ENCODE results near the gene MAP3K20. TPM values are rescaled to one million over a fixed set of nuclear protein-coding genes. Genes with fewer than 3 reads are reported as not detected.

MAP3K20 gene
- total and polyA plus RNA-seq, 2 experiments from 2014 or later = 7.6 to 9.6 TPM

DNA sequence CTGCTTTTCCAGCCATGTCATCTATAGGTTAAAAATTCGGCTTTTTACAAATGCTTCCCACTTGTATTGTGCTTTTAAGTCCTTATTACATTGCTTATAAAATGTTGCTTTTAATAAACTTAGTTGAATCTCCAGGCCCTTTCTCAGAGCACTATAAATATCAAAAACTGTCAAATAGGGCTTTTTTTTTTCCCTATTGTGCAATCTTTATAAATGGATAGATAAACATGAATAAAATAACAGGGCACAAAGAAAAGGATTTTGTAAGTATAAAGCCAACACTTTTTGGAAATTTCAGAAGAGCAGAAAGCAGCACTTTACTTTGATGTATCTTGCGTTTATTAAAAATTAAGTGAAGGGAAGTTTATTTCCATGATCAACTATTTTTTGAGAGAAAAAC, 171.5 kb downstream of the MAP3K20 start:
- Histone ChIP-seq H4K20me1 (replicated peaks; ENCODE audit: insufficient read depth) (no peaks in the 10 kb centered on the region), H3K36me3 (ENCODE audit: insufficient read depth) (no peaks in the 10 kb centered on the region), H3K4me3 (no peak overlapping the region), H3K9me2 (ENCODE audit: insufficient read depth) (no peaks in the 10 kb centered on the region), H3K4me2 (no peak overlapping the region), H3K27ac (ENCODE audit: low read depth) (no peak overlapping the region), H2AFZ (no peak overlapping the region), H3K4me1 (ENCODE audit: insufficient read depth) (peaks cover 31% of the 10 kb centered on the region), H3K27me3 (ENCODE audit: insufficient read depth) (no peaks in the 10 kb centered on the region), H3K79me2 (replicated peaks; ENCODE audit: insufficient read depth) (no peaks in the 10 kb centered on the region), H3F3A (replicated peaks; ENCODE audit: low read depth) (no peaks in the 10 kb centered on the region)
- H3K27me3 Mint-ChIP-seq (ENCODE audit: insufficient read depth, low read depth, poor library complexity) = peaks cover under 1% of the 10 kb centered on the region
- TF ChIP-seq ZNF114 (CRISPR knock-in tag; IDR thresholded peaks at IDR 0.05) (no peak), EZH2 (IDR thresholded peaks at IDR 0.05; ENCODE audit: low read depth, unreplicated experiment) (no peak), ZNF331 (CRISPR knock-in tag; IDR thresholded peaks at IDR 0.05; ENCODE audit: low read depth) (no peak), JUNB (IDR thresholded peaks at IDR 0.05; ENCODE audit: unreplicated experiment) (no peak), CREB1 (CRISPR knock-in tag; IDR thresholded peaks at IDR 0.05; ENCODE audit: low read depth) (no peak), ZNF462 (CRISPR knock-in tag; IDR thresholded peaks at IDR 0.05) (no peak), ETS1 (IDR thresholded peaks at IDR 0.05) (no peak), STAT1 (IDR thresholded peaks at IDR 0.05; ENCODE audit: unreplicated experiment) (no peak)
- no peak for DNase-seq (ENCODE audit: low spot score)
- H3K9me3 Mint-ChIP-seq = no peaks in the 10 kb centered on the region
- no peak overlapping the region; the same call in 1 of the 2 replicates for H3K27ac Mint-ChIP-seq
- no peaks in the 10 kb centered on the region for H3K36me3 Mint-ChIP-seq (ENCODE audit: low read depth)
- peaks cover 36% of the 10 kb centered on the region for H3K4me1 Mint-ChIP-seq
- ATAC-seq = no peak
- H3K4me3 Mint-ChIP-seq = no peak overlapping the region
